ENCODE data around the gene KCNC3. TPM values are rescaled to one million over a fixed set of nuclear protein-coding genes. Genes with fewer than 3 reads are reported as not detected.
"Not testable (repeated sequence)": the region's sequence is repeated elsewhere in the genome, so short reads cannot be mapped to it uniquely, and the experiment has no call there.

KCNC3 gene
- total RNA-seq, 1 donor from 2014 or later, result 19.2 TPM

DNA sequence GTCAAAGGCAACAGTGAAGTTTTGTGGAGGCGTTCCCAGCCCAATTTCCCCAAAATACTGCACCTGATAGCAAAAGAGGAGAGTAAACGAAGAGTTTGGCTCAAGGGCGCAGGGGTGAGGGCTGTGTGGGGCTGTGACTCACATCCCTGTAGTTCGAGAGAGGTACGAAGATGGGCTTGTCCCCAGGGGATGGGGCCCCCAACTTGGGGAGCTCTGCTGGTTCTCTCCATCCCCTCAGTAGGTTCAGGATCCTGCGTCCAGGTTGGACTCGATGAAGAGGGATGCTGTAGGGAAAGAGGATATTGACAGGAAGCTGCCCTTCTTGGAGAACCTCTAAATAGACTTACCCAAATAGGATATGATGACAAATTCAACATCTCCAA, 32.8 kb upstream of the KCNC3 start:
- Mint-ChIP-seq H3K36me3 (ENCODE audit: low read depth) (peaks cover 24% of the 10 kb centered on the region), H3K9me3 (no peaks in the 10 kb centered on the region), H3K4me1 (ENCODE audit: low read depth) (peaks cover 65% of the 10 kb centered on the region), H3K4me3 (ENCODE audit: low read depth) (peak overlapping the region; percentile 1), H3K27ac (peak overlapping the region; percentile 97), H3K27me3 (ENCODE audit: low read depth) (no peaks in the 10 kb centered on the region)
- intact Hi-C loops (cut with micrococcal nuclease), result loop anchor here (2.0 kb wide), 1 partner anchor 31 kb away; no protein-coding TSS in a partner anchor
- DNase-seq (ENCODE audit: low spot score), result no peak

DNA sequence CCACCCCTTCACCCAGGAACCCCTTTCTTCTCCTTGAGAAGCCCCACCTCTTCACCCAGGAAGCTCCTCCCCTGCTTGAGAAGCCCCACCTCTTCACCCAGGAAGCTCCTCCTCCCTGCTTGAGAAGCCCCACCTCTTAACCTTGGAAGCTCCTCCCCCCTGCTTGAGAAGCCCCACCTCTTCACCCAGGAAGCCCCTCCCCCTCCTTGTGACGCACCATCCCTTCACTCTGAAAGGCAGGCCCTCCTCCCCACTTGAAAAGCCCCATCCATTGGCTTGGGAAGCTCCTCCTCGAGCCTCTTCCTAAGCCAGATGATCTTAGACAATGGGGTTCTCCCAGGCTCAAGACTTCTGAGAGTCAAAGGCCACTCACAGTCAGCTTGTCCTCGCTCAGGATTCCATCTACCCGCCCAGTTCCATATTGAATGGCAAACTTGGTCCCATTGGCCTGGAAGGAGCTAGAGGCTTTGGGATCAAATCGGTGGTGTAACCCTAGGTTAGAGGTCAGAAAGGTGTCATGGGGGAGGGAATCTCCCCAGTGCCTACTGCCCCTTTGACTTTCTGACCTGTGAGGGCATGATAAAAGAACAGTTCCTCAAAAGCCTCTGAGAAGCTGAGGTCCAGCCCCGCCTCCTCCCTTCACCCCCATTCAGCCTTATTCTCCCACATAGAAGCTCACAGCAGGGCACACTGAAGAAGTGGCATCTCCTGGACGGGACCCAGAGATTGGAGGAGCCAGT, 32.3 kb upstream of the KCNC3 start:
- peaks cover 67% of the 10 kb centered on the region for H3K4me1 Mint-ChIP-seq (ENCODE audit: low read depth)
- peak overlapping the region; percentile 1 for H3K4me3 Mint-ChIP-seq (ENCODE audit: low read depth)
- H3K36me3 Mint-ChIP-seq (ENCODE audit: low read depth), result peaks cover 24% of the 10 kb centered on the region
- intact Hi-C loops (cut with micrococcal nuclease), result loop anchor here (2.0 kb wide), 1 partner anchor 31 kb away; no protein-coding TSS in a partner anchor
- peak overlapping the region; percentile 97 for H3K27ac Mint-ChIP-seq
- DNase-seq (ENCODE audit: low spot score), result no peak
- H3K9me3 Mint-ChIP-seq, result no peaks in the 10 kb centered on the region
- no peaks in the 10 kb centered on the region for H3K27me3 Mint-ChIP-seq (ENCODE audit: low read depth)

DNA sequence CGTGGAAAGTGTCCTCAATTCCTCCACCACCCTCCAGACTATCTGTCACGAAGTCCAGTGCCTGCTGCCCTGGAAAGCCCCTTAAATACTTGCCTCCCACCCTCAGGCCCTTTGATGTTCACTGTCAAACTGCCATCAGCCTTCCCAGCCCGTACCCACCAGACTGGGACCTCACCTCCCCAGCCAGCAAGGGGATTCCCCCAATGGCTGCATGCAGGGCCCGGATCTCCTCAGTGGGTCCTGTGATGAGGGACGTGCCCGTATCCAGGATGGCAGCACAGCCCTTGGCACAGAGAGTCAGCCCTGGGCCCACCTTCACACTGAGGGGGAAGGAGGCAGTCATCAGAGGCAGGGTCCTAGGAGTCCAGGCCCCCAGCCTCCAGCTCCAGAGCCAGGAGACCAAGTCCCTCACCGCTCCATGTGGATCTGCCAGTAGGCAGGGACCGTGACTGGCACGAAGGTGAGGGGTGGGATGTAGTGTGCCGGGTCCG, 30.2 kb upstream of the KCNC3 start:
- DNase-seq (ENCODE audit: low spot score), result no peak
- peak overlapping the region; percentile 99 for H3K27ac Mint-ChIP-seq
- H3K36me3 Mint-ChIP-seq (ENCODE audit: low read depth), result peaks cover 24% of the 10 kb centered on the region
- H3K27me3 Mint-ChIP-seq (ENCODE audit: low read depth), result no peaks in the 10 kb centered on the region
- H3K9me3 Mint-ChIP-seq, result no peaks in the 10 kb centered on the region
- H3K4me1 Mint-ChIP-seq (ENCODE audit: low read depth), result peaks cover 53% of the 10 kb centered on the region
- intact Hi-C loops (cut with micrococcal nuclease), result loop anchor here (5.0 kb wide), 1 partner anchor 423 kb away; no protein-coding TSS in a partner anchor
- H3K4me3 Mint-ChIP-seq (ENCODE audit: low read depth), result peak overlapping the region; percentile 89

DNA sequence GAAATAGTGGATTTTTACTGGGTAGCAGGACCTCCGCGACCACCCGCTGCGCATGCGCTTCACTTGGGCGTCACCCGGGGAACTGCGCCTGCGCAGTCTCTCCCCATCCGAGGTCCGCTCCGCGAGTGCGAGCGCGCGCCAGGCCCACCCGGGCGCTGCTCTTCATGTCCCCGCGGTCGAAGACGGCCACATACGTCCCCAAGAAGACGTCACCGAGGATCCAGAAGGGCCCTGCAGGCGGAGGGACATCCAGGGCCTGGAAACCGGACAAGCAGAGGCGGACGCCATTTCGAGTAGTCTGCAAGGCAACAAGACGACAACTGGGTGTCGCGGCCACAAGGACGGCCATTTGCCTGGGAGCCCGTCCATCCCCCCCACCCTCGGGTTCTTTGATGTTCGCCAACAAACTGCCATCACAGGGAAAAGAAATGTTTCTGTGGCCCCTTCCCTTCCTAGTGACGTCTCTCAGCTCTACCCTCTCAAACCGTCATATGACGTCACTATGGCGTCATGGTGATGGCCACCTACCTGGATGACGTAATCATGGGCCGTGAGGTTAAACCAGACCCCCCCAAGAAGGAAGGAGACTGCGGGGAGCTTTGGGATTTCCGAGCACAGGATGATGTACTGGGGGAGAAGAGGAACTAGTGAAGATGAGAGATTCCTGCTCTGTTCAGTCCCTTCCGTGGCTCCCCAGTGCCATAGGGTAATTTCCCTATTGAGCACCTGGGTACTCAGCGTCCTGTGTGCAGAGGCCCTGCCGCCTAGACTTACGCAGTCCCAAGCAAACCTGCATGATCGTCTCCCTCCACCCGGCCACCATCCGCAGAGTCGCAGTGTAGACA, 29.5 kb upstream of the KCNC3 start:
- H3K9me3 Mint-ChIP-seq, result no peaks in the 10 kb centered on the region

DNA sequence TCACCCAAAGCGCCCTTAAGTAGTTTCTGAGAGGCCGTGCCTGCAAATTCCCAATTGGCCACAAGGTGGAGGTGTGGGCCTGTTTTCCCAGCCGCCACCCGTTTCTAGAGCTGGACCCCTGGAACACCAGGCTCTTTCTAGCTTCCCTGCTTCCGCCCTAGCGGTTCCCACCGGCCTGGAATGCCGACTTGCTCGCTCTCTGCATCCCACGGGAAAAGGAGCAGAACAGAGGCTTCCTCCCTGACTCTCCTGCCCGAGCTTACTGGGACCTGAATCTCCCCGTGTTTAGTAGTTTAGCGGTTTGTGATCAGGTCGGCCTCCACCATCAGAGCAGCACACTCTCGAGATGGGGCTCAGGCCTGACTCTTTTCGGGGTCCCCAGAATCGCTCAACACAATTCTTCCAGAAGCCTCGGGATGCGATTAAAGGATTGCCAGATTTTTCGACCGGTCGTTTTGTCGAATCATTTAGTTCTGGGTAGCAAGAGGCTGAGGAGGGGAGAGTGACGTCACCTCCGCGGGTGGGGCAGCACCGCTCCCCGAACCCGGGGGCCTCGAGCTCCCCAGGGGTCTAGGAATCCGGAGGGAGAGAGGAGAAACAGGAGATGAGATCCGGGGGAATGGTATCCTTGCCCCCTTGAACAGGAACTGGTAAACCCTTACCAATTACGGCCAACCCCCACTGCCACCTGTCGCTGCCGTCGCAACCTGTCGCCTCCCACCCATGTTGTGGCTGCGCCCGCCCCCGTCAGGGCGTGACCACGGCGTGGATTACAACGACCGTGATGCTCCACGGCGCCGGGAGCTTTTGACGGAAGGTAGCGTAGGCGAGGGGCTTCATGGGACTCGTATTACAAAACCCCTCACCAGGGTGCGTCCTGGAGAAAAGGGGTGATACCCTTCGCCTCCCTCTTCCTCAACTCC, 28.3 kb upstream of the KCNC3 start:
- peaks cover 42% of the 10 kb centered on the region for H3K4me1 Mint-ChIP-seq (ENCODE audit: low read depth)
- peak; percentile 83 for DNase-seq (ENCODE audit: low spot score)
- peaks cover 24% of the 10 kb centered on the region for H3K36me3 Mint-ChIP-seq (ENCODE audit: low read depth)
- peak overlapping the region; percentile 89 for H3K4me3 Mint-ChIP-seq (ENCODE audit: low read depth)
- intact Hi-C loops (cut with micrococcal nuclease), result loop anchor here (1.0 to 5.0 kb wide), 6 partner anchors 19 to 425 kb away; partner anchors contain the start of genes EMC10, GARIN5A, JOSD2 and NR1H2
- H3K9me3 Mint-ChIP-seq, result no peaks in the 10 kb centered on the region
- peak overlapping the region; percentile 99 for H3K27ac Mint-ChIP-seq
- H3K27me3 Mint-ChIP-seq (ENCODE audit: low read depth), result no peaks in the 10 kb centered on the region

More for the DNA sequence above, 29.5 kb upstream of the KCNC3 start:
- peak; percentile 80 for DNase-seq (ENCODE audit: low spot score)
- Mint-ChIP-seq H3K36me3 (ENCODE audit: low read depth) (peaks cover 24% of the 10 kb centered on the region), H3K27me3 (ENCODE audit: low read depth) (no peaks in the 10 kb centered on the region), H3K4me3 (ENCODE audit: low read depth) (peak overlapping the region; percentile 89), H3K4me1 (ENCODE audit: low read depth) (peaks cover 50% of the 10 kb centered on the region), H3K27ac (peak overlapping the region; percentile 99)
- intact Hi-C loops (cut with micrococcal nuclease), result loop anchor here (1.0 to 5.0 kb wide), 2 partner anchors 18 to 424 kb away; partner anchors contain the start of gene NR1H2

DNA sequence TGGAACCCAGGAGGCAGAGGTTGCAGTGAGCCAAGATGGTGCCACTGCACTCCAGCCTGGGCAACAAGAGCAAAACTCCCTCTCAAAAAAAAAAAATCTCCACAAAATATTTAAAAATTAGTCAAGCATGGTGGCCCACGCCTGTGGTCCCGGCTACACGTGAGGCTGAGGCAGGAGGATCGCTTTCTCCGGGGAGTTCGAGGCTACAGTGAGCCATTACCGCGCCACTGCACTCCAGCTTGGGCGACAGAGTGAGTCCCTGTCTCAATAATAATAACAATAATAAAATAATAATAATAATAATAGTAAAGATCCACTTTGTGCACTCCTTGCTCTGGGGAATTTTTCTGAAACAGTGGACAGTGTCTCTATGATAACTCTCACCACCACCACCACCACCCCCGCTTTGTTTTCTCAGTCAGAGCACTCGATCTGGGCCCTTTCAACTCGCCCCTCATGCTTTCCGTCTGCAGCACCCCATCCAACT, 27.6 kb upstream of the KCNC3 start:
- intact Hi-C loops (cut with micrococcal nuclease), result loop anchor here (1.0 to 5.0 kb wide), 5 partner anchors 58 to 426 kb away; partner anchors contain the start of genes EMC10, GARIN5A and JOSD2
- Mint-ChIP-seq H3K4me1 (ENCODE audit: low read depth) (peaks cover 35% of the 10 kb centered on the region), H3K9me3 (no peaks in the 10 kb centered on the region), H3K4me3 (ENCODE audit: low read depth) (no peak overlapping the region), H3K27me3 (ENCODE audit: low read depth) (no peaks in the 10 kb centered on the region), H3K27ac (peak overlapping the region; percentile 99), H3K36me3 (ENCODE audit: low read depth) (peaks cover 23% of the 10 kb centered on the region)
- DNase-seq (ENCODE audit: low spot score), result no peak

DNA sequence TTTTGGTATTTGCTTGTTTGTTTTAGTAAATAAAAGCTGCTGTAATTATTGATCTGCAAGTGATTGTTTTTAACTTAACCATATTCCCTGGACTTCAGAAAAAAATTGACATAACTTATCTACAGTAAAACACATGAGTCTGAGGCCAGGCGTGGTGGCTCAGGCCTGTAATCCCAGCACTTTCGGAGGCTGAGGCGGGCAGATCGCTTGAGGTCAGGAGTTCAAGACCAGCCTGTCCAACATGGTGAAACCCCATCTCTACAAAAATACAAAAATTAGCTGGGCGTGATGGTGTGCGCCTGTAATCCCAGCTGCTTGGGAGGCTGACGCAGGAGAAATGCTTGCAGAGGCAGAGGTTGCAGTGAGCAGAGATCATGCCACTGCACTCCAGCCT, 24.3 kb upstream of the KCNC3 start:
- H3K9me3 Mint-ChIP-seq; H3K4me3 Mint-ChIP-seq (ENCODE audit: low read depth); H3K27ac Mint-ChIP-seq; intact Hi-C loops (cut with micrococcal nuclease); H3K36me3 Mint-ChIP-seq (ENCODE audit: low read depth); H3K27me3 Mint-ChIP-seq (ENCODE audit: low read depth); DNase-seq (ENCODE audit: low spot score): not testable (repeated sequence)
- peaks cover 11% of the 10 kb centered on the region for H3K4me1 Mint-ChIP-seq (ENCODE audit: low read depth)

DNA sequence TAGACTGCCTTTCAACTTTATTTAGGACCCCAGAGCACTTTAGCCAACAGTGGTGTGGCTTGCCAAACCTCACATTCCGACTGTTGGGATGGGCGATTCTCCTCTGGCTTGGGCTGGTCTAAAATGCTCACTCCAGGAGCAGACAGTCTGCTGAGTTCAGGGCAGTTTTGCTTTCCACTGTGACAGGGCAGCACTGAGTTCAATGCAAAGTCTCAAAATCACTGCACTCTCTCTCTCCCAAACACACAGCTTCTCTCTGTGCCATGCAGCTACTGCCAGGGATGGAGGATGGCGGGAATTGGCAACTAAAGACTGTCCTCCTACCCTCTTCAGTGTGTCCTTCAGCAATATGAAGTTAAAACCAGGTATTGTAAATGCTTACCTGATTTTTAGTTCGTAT, 23.1 kb upstream of the KCNC3 start:
- Mint-ChIP-seq H3K4me1 (ENCODE audit: low read depth) (peaks cover 17% of the 10 kb centered on the region), H3K4me3 (ENCODE audit: low read depth) (no peak overlapping the region), H3K27ac (no peak overlapping the region), H3K36me3 (ENCODE audit: low read depth) (peaks cover 2% of the 10 kb centered on the region), H3K27me3 (ENCODE audit: low read depth) (no peaks in the 10 kb centered on the region), H3K9me3 (no peaks in the 10 kb centered on the region)
- intact Hi-C loops (cut with micrococcal nuclease), result no loop called here
- DNase-seq (ENCODE audit: low spot score), result no peak

DNA sequence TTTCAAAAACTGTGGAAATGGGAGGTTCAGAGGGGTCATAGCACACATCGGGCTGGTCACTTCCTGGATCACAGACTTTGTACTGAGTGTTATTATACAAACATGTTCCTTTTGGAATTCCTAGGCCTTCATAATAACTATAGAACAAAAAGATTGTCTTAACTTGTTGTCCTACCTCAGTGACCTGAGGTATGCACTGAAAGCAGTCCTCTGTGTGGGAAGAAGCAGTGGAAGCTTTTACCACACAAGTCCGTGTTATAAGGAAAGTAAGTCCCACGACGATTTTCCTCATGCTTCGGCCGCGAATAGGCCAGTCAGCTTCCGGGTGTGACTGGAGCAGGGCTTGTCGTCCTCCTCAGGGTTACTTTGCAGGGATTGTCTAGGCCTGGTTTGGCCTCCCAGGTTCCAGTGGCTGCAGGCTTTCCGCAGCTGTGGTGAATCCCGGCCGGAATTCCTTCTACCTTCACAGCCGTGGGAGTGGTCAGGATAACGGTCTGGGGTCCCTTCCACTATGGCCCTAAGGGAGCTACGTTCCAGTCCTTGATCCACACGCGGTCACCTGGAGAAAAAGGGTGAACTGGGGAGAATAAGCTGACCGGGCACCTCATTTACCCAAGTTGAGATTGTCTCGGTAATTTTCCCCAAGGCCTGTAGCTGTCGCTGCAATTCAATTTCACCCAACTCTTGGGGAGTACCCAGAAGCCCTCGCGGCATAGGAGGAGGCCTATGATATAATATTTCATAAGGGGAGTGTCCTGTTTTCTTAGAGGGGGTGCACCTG, 20.3 kb upstream of the KCNC3 start:
- Mint-ChIP-seq H3K4me1 (ENCODE audit: low read depth) (peaks cover 29% of the 10 kb centered on the region), H3K27me3 (ENCODE audit: low read depth) (no peaks in the 10 kb centered on the region), H3K27ac (no peak overlapping the region), H3K36me3 (ENCODE audit: low read depth) (peaks cover 16% of the 10 kb centered on the region), H3K9me3 (peaks cover 11% of the 10 kb centered on the region), H3K4me3 (ENCODE audit: low read depth) (no peak overlapping the region)
- DNase-seq (ENCODE audit: low spot score), result no peak
- intact Hi-C loops (cut with micrococcal nuclease), result no loop called here

DNA sequence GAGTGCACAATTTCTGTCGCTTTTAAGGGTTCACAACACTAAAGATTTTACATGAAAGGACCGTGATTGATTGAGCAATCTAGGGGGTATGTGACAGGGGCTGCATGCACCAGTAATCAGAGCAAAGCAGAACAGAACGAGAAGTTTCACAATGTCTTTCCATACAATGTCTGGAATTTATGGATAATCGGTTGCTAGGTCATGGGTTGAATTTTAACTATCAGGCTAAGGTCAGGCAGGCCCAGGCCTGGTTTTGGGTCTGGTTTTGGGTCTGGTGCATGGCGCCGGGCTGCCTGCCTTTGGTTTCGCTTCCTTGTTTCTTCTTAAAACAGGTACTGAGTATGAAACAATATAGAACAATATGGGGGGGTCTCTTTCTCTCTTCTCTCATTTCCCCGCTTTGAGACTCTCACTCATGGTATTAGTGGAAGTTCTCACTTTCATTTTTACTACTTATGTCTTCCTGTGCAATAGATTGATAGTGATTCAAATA, 18.0 kb upstream of the KCNC3 start:
- H3K9me3 Mint-ChIP-seq, result peaks cover 14% of the 10 kb centered on the region
- intact Hi-C loops (cut with micrococcal nuclease), result loop anchor here (2.0 kb wide), 1 partner anchor 16 kb away; no protein-coding TSS in a partner anchor
- H3K27me3 Mint-ChIP-seq (ENCODE audit: low read depth); DNase-seq (ENCODE audit: low spot score): not testable (repeated sequence)
- peaks cover 24% of the 10 kb centered on the region for H3K36me3 Mint-ChIP-seq (ENCODE audit: low read depth)
- H3K4me3 Mint-ChIP-seq (ENCODE audit: low read depth), result peak overlapping the region; percentile 60
- peak overlapping the region; percentile 90 for H3K27ac Mint-ChIP-seq
- H3K4me1 Mint-ChIP-seq (ENCODE audit: low read depth), result peaks cover 31% of the 10 kb centered on the region

DNA sequence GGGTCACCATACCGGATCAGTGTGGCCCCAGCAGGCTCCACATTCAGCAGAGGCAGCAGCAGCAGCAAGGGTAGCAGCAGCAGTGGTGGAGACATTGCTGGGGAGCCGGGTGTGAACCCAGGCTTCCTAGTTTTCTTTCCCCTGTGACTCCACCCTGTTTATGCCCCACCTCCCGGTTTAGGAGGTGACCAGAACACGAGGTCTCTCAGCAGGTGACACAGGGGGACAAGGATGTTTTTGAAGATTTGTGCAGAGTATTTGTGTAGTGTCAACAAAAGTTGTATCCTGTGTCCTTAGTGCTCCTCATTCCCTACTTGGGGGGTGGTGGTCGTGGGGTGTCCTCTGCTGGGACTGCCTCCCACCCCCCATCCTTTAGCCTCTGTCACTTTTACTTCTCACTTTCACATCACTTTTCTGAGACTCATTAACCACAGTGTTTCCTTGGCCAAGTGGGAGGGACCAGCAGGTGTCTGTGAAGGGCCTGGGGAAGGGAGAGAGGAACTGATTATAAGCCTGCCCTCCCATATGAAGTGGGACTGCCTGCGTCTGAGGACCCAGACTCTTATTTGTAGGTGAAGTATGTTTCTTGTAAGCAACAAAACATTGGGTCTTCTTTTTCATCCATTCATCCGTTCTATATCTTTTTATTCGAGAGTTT, 15.6 kb upstream of the KCNC3 start:
- Mint-ChIP-seq H3K27ac (no peak overlapping the region), H3K9me3 (peaks cover 14% of the 10 kb centered on the region), H3K27me3 (ENCODE audit: low read depth) (no peaks in the 10 kb centered on the region), H3K4me1 (ENCODE audit: low read depth) (peaks cover 31% of the 10 kb centered on the region), H3K36me3 (ENCODE audit: low read depth) (peaks cover 30% of the 10 kb centered on the region), H3K4me3 (ENCODE audit: low read depth) (no peak overlapping the region)
- intact Hi-C loops (cut with micrococcal nuclease), result no loop called here
- DNase-seq (ENCODE audit: low spot score), result no peak
